Measurements from ENCODE around the gene FOXI2. TPM values are rescaled to one million over a fixed set of nuclear protein-coding genes. Genes with fewer than 3 reads are reported as not detected.

FOXI2 gene
- total RNA-seq (not detected in 2 replicates), polyA plus RNA-seq (not detected in 2 replicates), polyA minus RNA-seq (ENCODE audit: low replicate concordance) (not detected in 2 replicates)
- polyA plus RNA-seq (2012): not detected in 2 replicates

DNA sequence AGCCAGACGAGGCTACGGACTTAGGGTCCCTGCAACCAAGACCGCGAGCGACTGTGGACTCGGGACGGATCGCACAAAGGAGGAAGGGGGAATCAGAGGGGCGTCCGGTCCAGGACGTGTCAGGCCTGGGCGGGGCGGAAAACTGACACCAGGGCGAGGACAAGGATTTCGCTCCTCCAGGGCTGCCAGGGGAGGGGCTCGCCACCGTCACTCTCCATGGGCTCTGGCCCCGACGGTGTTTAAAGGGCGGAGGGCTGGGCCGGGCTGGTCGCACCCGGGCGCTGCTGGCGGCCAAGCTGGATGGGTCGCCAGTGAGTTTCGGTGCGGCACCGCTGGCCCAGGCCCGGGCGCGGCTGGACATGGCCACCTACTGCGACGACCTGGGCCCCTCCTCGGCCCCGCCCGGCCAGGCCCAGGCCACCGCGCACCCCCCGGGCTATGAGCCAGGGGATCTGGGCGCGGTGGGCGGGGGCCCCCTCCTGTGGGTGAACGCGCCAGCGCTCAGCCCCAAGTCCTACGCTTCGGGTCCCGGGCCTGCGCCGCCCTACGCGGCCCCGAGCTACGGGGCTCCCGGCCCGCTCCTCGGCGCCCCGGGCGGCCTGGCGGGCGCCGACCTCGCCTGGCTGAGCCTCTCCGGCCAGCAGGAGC, at the start of gene FOXI2:
Gene FOXI2 (plus strand): TSS at position 271 of the 648 bp plus-strand sequence. CDS start 89 bp downstream, at position 360.
- no peak within 1 kb of the TSS for H2AFZ ChIP-seq (ENCODE audit: low read length)
- peaks cover 14% of the 10 kb centered on the region for H3K27me3 ChIP-seq (ENCODE audit: control insufficient read depth, insufficient read depth, low read length)
- TF ChIP-seq EZH2 (IDR thresholded peaks at IDR 0.05; ENCODE audit: low read length, missing control alignments): no peak
- TF ChIP-seq, protein P1, sequence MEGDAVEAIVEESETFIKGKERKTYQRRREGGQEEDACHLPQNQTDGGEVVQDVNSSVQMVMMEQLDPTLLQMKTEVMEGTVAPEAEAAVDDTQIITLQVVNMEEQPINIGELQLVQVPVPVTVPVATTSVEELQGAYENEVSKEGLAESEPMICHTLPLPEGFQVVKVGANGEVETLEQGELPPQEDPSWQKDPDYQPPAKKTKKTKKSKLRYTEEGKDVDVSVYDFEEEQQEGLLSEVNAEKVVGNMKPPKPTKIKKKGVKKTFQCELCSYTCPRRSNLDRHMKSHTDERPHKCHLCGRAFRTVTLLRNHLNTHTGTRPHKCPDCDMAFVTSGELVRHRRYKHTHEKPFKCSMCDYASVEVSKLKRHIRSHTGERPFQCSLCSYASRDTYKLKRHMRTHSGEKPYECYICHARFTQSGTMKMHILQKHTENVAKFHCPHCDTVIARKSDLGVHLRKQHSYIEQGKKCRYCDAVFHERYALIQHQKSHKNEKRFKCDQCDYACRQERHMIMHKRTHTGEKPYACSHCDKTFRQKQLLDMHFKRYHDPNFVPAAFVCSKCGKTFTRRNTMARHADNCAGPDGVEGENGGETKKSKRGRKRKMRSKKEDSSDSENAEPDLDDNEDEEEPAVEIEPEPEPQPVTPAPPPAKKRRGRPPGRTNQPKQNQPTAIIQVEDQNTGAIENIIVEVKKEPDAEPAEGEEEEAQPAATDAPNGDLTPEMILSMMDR (conservative IDR thresholded peaks at IDR 0.05 in 1 of 2, IDR thresholded peaks at IDR 0.05 in 1 of 2; ENCODE audit: low read depth in 1 of 2, low read length in 2 of 2): no peak
- H3K36me3 ChIP-seq (ENCODE audit: control insufficient read depth, insufficient read depth, low read length): no peaks in the 10 kb centered on the region
- no peaks in the 10 kb centered on the region for H4K20me1 ChIP-seq (ENCODE audit: control insufficient read depth, extremely low read depth, insufficient read depth, low read length)
- no peak within 1 kb of the TSS for H3K4me2 ChIP-seq (ENCODE audit: extremely low read depth, insufficient read depth, low read length)
- DNase-seq (ENCODE audit: low read depth in 2 of 2): no peak
- no peaks in the 10 kb centered on the region for H3K4me1 ChIP-seq (ENCODE audit: control insufficient read depth, extremely low read depth, insufficient read depth, low read length)
- H3K9me3 ChIP-seq (ENCODE audit: control insufficient read depth, insufficient read depth, low read depth, low read length): no peaks in the 10 kb centered on the region
- H3K79me2 ChIP-seq (ENCODE audit: control insufficient read depth, insufficient read depth, low read length): no peaks in the 10 kb centered on the region
- H3K4me3 ChIP-seq (replicated peaks in 1 of 4; ENCODE audit: control extremely low read depth in 1 of 4, insufficient read depth in 1 of 4, low read depth in 3 of 4, low read length in 4 of 4): no peak within 1 kb of the TSS
- no peak within 1 kb of the TSS for H3K9ac ChIP-seq (ENCODE audit: insufficient read depth, low read length)
- no peak within 1 kb of the TSS for H3K27ac ChIP-seq (ENCODE audit: insufficient read depth, low read length)

DNA sequence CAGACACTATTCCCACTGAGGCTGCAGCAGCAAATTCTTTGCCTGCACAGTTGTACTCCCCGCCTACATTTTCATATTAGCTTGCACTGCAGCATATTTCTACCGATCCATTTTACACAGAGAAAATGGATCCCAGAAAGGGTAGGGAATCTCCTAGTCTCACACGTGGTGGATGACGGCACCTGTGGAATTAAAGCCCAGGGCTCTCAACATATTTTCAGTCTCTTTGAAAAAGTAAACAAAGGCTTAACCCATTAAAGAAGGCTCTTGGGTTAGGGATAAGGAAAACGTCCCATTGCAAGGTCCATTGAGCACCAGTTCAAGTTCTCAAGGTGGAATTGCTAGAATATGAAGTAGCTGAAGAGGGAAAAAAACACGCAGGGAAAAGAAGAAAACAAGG, 49.4 kb upstream of the FOXI2 start:
- Histone ChIP-seq H3K4me3 (replicated peaks in 1 of 4; ENCODE audit: control extremely low read depth in 1 of 4, insufficient read depth in 1 of 4, low read depth in 3 of 4, low read length in 4 of 4) (no peak overlapping the region), H3K79me2 (ENCODE audit: control insufficient read depth, insufficient read depth, low read length) (no peaks in the 10 kb centered on the region), H2AFZ (ENCODE audit: low read length) (no peak overlapping the region), H3K36me3 (ENCODE audit: control insufficient read depth, insufficient read depth, low read length) (no peaks in the 10 kb centered on the region), H3K9me3 (ENCODE audit: control insufficient read depth, insufficient read depth, low read depth, low read length) (no peaks in the 10 kb centered on the region), H3K27ac (ENCODE audit: insufficient read depth, low read length) (no peak overlapping the region), H3K27me3 (ENCODE audit: control insufficient read depth, insufficient read depth, low read length) (no peaks in the 10 kb centered on the region), H3K4me2 (ENCODE audit: extremely low read depth, insufficient read depth, low read length) (no peak overlapping the region), H3K9ac (ENCODE audit: insufficient read depth, low read length) (no peak overlapping the region), H4K20me1 (ENCODE audit: control insufficient read depth, extremely low read depth, insufficient read depth, low read length) (no peaks in the 10 kb centered on the region), H3K4me1 (ENCODE audit: control insufficient read depth, extremely low read depth, insufficient read depth, low read length) (no peaks in the 10 kb centered on the region)
- TF ChIP-seq, protein P1 (conservative IDR thresholded peaks at IDR 0.05 in 1 of 2, IDR thresholded peaks at IDR 0.05 in 1 of 2; ENCODE audit: low read depth in 1 of 2, low read length in 2 of 2): no peak
- no peak for DNase-seq (ENCODE audit: low read depth in 2 of 2)

DNA sequence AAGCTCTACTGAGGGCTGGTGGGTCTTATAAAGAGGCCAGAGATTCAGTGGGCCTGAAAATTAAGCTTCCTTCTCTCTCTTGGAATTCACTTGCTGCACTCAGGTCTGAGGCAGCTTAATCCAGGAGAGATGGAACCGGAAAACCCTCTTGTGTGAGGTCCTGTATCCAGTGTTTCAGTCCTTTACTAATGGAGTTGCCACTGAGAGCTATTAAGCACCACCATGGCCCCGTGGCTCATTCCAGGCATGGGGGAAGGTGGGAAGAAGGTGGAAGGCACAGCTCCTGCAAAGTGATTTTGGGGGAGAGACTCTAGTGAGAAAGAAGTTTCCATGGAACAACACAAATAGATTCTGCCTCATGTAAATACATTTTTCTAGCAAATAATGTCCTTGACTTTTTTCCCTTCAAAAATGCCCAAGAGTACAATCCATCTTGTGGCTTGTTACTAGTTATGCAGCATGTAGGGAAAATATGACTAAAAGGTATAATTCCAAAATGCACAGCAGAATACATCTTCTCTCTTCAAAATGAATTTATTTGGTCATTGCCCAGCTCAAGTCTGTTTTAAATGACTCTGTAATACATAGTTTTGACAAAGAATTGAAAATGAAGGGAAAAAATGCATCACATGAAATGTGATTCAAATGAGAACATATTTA, 46.7 kb upstream of the FOXI2 start:
- Histone ChIP-seq H3K27ac (ENCODE audit: insufficient read depth, low read length) (no peak overlapping the region), H3K9me3 (ENCODE audit: control insufficient read depth, insufficient read depth, low read depth, low read length) (no peaks in the 10 kb centered on the region), H3K4me2 (ENCODE audit: extremely low read depth, insufficient read depth, low read length) (no peak overlapping the region), H4K20me1 (ENCODE audit: control insufficient read depth, extremely low read depth, insufficient read depth, low read length) (no peaks in the 10 kb centered on the region), H3K9ac (ENCODE audit: insufficient read depth, low read length) (no peak overlapping the region), H3K27me3 (ENCODE audit: control insufficient read depth, insufficient read depth, low read length) (no peaks in the 10 kb centered on the region), H3K4me3 (replicated peaks in 1 of 4; ENCODE audit: control extremely low read depth in 1 of 4, insufficient read depth in 1 of 4, low read depth in 3 of 4, low read length in 4 of 4) (no peak overlapping the region), H3K4me1 (ENCODE audit: control insufficient read depth, extremely low read depth, insufficient read depth, low read length) (no peaks in the 10 kb centered on the region), H2AFZ (ENCODE audit: low read length) (no peak overlapping the region), H3K79me2 (ENCODE audit: control insufficient read depth, insufficient read depth, low read length) (no peaks in the 10 kb centered on the region), H3K36me3 (ENCODE audit: control insufficient read depth, insufficient read depth, low read length) (no peaks in the 10 kb centered on the region)
- TF ChIP-seq EZH2 (IDR thresholded peaks at IDR 0.05; ENCODE audit: low read length, missing control alignments): no peak
- TF ChIP-seq, protein P1 (conservative IDR thresholded peaks at IDR 0.05 in 1 of 2, IDR thresholded peaks at IDR 0.05 in 1 of 2; ENCODE audit: low read depth in 1 of 2, low read length in 2 of 2): no peak
- DNase-seq (ENCODE audit: low read depth in 2 of 2): no peak

All from fibroblast of lung (primary cell).